Stimulated activated CD8-positive, alpha-beta memory T cell treated with anti-CD3 and anti-CD28 coated beads, Interleukin-2, amount 100 ng/mL, for 48 hours (primary cell): ENCODE results near the gene SKAP1.
"Not testable (repeated sequence)": the region's sequence is repeated elsewhere in the genome, so short reads cannot be mapped to it uniquely, and the experiment has no call there.

ENCODE experiments used
- DNase-seq, 2 donors: peaks; one replicate each; pipeline ENCODE4 v3.0.0-alpha.2; 2020; ENCODE audit warnings: low read depth in 2 of 2

The SKAP1 gene

GRCh38 chr17:48373130-48373830 is 56.7 kb downstream of the SKAP1 start:
- no peak for DNase-seq

- DNase-seq, result not testable (repeated sequence)
These were observed 61.0 kb downstream of the SKAP1 start for GRCh38 chr17:48368967-48369366.

- DNase-seq, result no peak
These were observed 61.6 kb downstream of the SKAP1 start for GRCh38 chr17:48368352-48368908.

- DNase-seq, result no peak
These were observed 66.9 kb downstream of the SKAP1 start for GRCh38 chr17:48363161-48363560.

- not testable (repeated sequence) for DNase-seq
These were observed 69.0 kb downstream of the SKAP1 start for GRCh38 chr17:48360861-48361633.

- DNase-seq, result no peak
These were observed 72.0 kb downstream of the SKAP1 start for GRCh38 chr17:48357779-48358602.

GRCh38 chr17:48356866-48357265 is 73.1 kb downstream of the SKAP1 start:
- DNase-seq, result no peak

GRCh38 chr17:48352630-48353029 is 77.4 kb downstream of the SKAP1 start:
- no peak for DNase-seq

GRCh38 chr17:48351911-48352332 is 78.1 kb downstream of the SKAP1 start:
- no peak for DNase-seq

GRCh38 chr17:48348352-48348751 is 81.7 kb downstream of the SKAP1 start:
- DNase-seq, result no peak

- no peak for DNase-seq
These were observed 82.8 kb downstream of the SKAP1 start for GRCh38 chr17:48347177-48347576.

GRCh38 chr17:48344251-48344650 is 85.8 kb downstream of the SKAP1 start:
- no peak for DNase-seq

GRCh38 chr17:48340916-48341315 is 89.1 kb downstream of the SKAP1 start:
- no peak for DNase-seq

GRCh38 chr17:48338720-48339119 is 91.3 kb downstream of the SKAP1 start:
- DNase-seq, result no peak

GRCh38 chr17:48337903-48338302 is 92.1 kb downstream of the SKAP1 start:
- not testable (repeated sequence) for DNase-seq

GRCh38 chr17:48336986-48337385 is 93.0 kb downstream of the SKAP1 start:
- no peak for DNase-seq

GRCh38 chr17:48335858-48336500 is 94.0 kb downstream of the SKAP1 start:
- no peak for DNase-seq

- DNase-seq, result no peak
These were observed 94.7 kb downstream of the SKAP1 start for GRCh38 chr17:48335146-48335784.

- DNase-seq, result no peak
These were observed 96.9 kb downstream of the SKAP1 start for GRCh38 chr17:48333034-48333530.

- DNase-seq, result no peak
These were observed 99.1 kb downstream of the SKAP1 start for GRCh38 chr17:48330887-48331286.

GRCh38 chr17:48330421-48330820 is 99.6 kb downstream of the SKAP1 start:
- no peak for DNase-seq
